Activated CD4-positive, alpha-beta memory T cell treated with anti-CD3 and anti-CD28 coated beads for 36 hours (primary cell): ENCODE data around the gene SPACA5B. TPM values are rescaled to one million over a fixed set of nuclear protein-coding genes. Genes with fewer than 3 reads are reported as not detected.
"Not testable (repeated sequence)": the region's sequence is repeated elsewhere in the genome, so short reads cannot be mapped to it uniquely, and the experiment has no call there.

Experiments
- CTCF ChIA-PET: fragments of 350-600 bp; sonication (Branson Sonifier 250); formaldehyde crosslinking; loops from one replicate; lab custom pipeline; 2021; ENCODE audit warnings: antibody characterized with exemption, inconsistent platforms; lab: Charles Lee
- POLR2A ChIA-PET: fragments of 350-600 bp; sonication (Branson Sonifier 250); formaldehyde crosslinking; loops from one replicate; lab custom pipeline; 2021; ENCODE audit warnings: antibody characterized with exemption; lab: Charles Lee
- DNase-seq: peaks from one replicate; pipeline ENCODE4 v3.0.0-alpha.2; 2020
- H3K27ac Mint-ChIP-seq: one replicate; pipeline ENCODE4 v1.8.0; 2021; ENCODE audit warnings: mixed read lengths
- H3K27me3 Mint-ChIP-seq: one replicate; pipeline ENCODE4 v1.8.0; 2021; ENCODE audit warnings: mixed read lengths
- H3K36me3 Mint-ChIP-seq: one replicate; pipeline ENCODE4 v1.8.0; 2021; ENCODE audit warnings: mixed read lengths
- H3K4me1 Mint-ChIP-seq: one replicate; pipeline ENCODE4 v1.8.0; 2021; ENCODE audit warnings: low read depth, mixed read lengths
- H3K4me3 Mint-ChIP-seq: one replicate; pipeline ENCODE4 v1.8.0; 2021; ENCODE audit warnings: mild to moderate bottlenecking, mixed read lengths
- H3K9me3 Mint-ChIP-seq: one replicate; pipeline ENCODE4 v1.8.0; 2021; ENCODE audit warnings: mixed read lengths
- intact Hi-C: fragments of 100-400 bp; cut with micrococcal nuclease; formaldehyde crosslinking; loops from one replicate; pipeline ENCODE4 v1.15.1; 2023
- total RNA-seq, 2 experiments: library from RNA; stranded (reverse); gene quantifications; one replicate each; pipeline ENCODE4 v1.2.3, GENCODE V29; 2021

SPACA5B gene
- total RNA-seq: not detected

GRCh38 chrX:48130326-48130725 lies at the start of gene SPACA5B:
SPACA5B (plus strand) TSS chrX:48130626; CDS start chrX:48130688, 62 bp downstream.
- H3K4me1 Mint-ChIP-seq, H3K36me3 Mint-ChIP-seq, H3K9me3 Mint-ChIP-seq, intact Hi-C loops, DNase-seq, CTCF ChIA-PET, H3K27me3 Mint-ChIP-seq, POLR2A ChIA-PET, H3K4me3 Mint-ChIP-seq, H3K27ac Mint-ChIP-seq: not testable (repeated sequence)

GRCh38 chrX:48083212-48083611 lies 47.2 kb upstream of the SPACA5B start:
- Mint-ChIP-seq H3K27me3 (no peaks in the 10 kb centered on the region), H3K27ac (no peak overlapping the region), H3K4me3 (no peak overlapping the region), H3K36me3 (no peaks in the 10 kb centered on the region), H3K9me3 (no peaks in the 10 kb centered on the region), H3K4me1 (no peaks in the 10 kb centered on the region)
- CTCF ChIA-PET: interaction anchor here (1.0 to 1.5 kb wide), 5 partner anchors 27 to 410 kb away, joined by 3 to 4 read pairs (median 4); no protein-coding TSS in a partner anchor
- intact Hi-C loops: loop anchor here (5.0 kb wide), 1 partner anchor 409 kb away; no protein-coding TSS in a partner anchor
- POLR2A ChIA-PET: no interaction called here
- peak; percentile 55 for DNase-seq

- Mint-ChIP-seq H3K4me3 (no peak overlapping the region), H3K27me3 (no peaks in the 10 kb centered on the region), H3K36me3 (no peaks in the 10 kb centered on the region), H3K9me3 (no peaks in the 10 kb centered on the region), H3K4me1 (no peaks in the 10 kb centered on the region), H3K27ac (no peak overlapping the region)
- ChIA-PET CTCF (interaction anchor here (1.0 to 1.3 kb wide), 4 partner anchors 27 to 409 kb away, joined by 3 to 4 read pairs (median 4); no protein-coding TSS in a partner anchor), POLR2A (no interaction called here)
- intact Hi-C loops: loop anchor here (5.0 kb wide), 1 partner anchor 409 kb away; no protein-coding TSS in a partner anchor
- DNase-seq: no peak
Measured at GRCh38 chrX:48083706-48084105, 46.7 kb upstream of the SPACA5B start.

GRCh38 chrX:48086082-48086481 lies 44.3 kb upstream of the SPACA5B start:
- no peak for DNase-seq
- ChIA-PET POLR2A (no interaction called here), CTCF (no interaction called here)
- Mint-ChIP-seq H3K36me3 (no peaks in the 10 kb centered on the region), H3K4me1 (no peaks in the 10 kb centered on the region), H3K27me3 (no peaks in the 10 kb centered on the region), H3K4me3 (no peak overlapping the region), H3K9me3 (no peaks in the 10 kb centered on the region), H3K27ac (no peak overlapping the region)
- intact Hi-C loops: no loop called here

GRCh38 chrX:48090123-48090522 lies 40.3 kb upstream of the SPACA5B start:
- no peaks in the 10 kb centered on the region for H3K9me3 Mint-ChIP-seq

GRCh38 chrX:48092558-48092957 lies 37.9 kb upstream of the SPACA5B start:
- H3K4me3 Mint-ChIP-seq, DNase-seq, H3K9me3 Mint-ChIP-seq, intact Hi-C loops, H3K36me3 Mint-ChIP-seq, POLR2A ChIA-PET, H3K4me1 Mint-ChIP-seq, H3K27ac Mint-ChIP-seq, H3K27me3 Mint-ChIP-seq, CTCF ChIA-PET: not testable (repeated sequence)

More at GRCh38 chrX:48090123-48090522, 40.3 kb upstream of the SPACA5B start:
- Mint-ChIP-seq H3K27ac (no peak overlapping the region), H3K36me3 (no peaks in the 10 kb centered on the region), H3K4me1 (no peaks in the 10 kb centered on the region), H3K27me3 (no peaks in the 10 kb centered on the region), H3K4me3 (no peak overlapping the region)
- CTCF ChIA-PET: interaction anchor here (0.6 kb wide), 1 partner anchor 1137 kb away, joined by 3 read pairs; no protein-coding TSS in a partner anchor
- intact Hi-C loops: no loop called here
- DNase-seq: no peak
- POLR2A ChIA-PET: no interaction called here

GRCh38 chrX:48101443-48101842 lies 29.0 kb upstream of the SPACA5B start:
- Mint-ChIP-seq H3K9me3 (no peaks in the 10 kb centered on the region), H3K27ac (no peak overlapping the region), H3K27me3 (no peaks in the 10 kb centered on the region), H3K4me3 (no peak overlapping the region), H3K36me3 (no peaks in the 10 kb centered on the region), H3K4me1 (no peaks in the 10 kb centered on the region)
- ChIA-PET POLR2A (no interaction called here), CTCF (no interaction called here)
- DNase-seq: no peak
- intact Hi-C loops: no loop called here

- Mint-ChIP-seq H3K27ac (no peak overlapping the region), H3K4me3 (no peak overlapping the region), H3K36me3 (no peaks in the 10 kb centered on the region), H3K4me1 (no peaks in the 10 kb centered on the region), H3K27me3 (no peaks in the 10 kb centered on the region), H3K9me3 (no peaks in the 10 kb centered on the region)
- ChIA-PET CTCF (no interaction called here), POLR2A (no interaction called here)
- DNase-seq: no peak
- intact Hi-C loops: no loop called here
Measured at GRCh38 chrX:48102874-48103374, 27.5 kb upstream of the SPACA5B start.

GRCh38 chrX:48107717-48108116 lies 22.7 kb upstream of the SPACA5B start:
- intact Hi-C loops: no loop called here
- Mint-ChIP-seq H3K27ac (no peak overlapping the region), H3K9me3 (no peaks in the 10 kb centered on the region), H3K4me1 (no peaks in the 10 kb centered on the region), H3K4me3 (no peak overlapping the region), H3K36me3 (no peaks in the 10 kb centered on the region), H3K27me3 (no peaks in the 10 kb centered on the region)
- POLR2A ChIA-PET: no interaction called here
- DNase-seq: no peak
- CTCF ChIA-PET: no interaction called here

GRCh38 chrX:48125286-48125685 lies 5.1 kb upstream of the SPACA5B start:
- H3K27ac Mint-ChIP-seq: not testable (repeated sequence)

GRCh38 chrX:48132308-48132844 lies 1.9 kb downstream of the SPACA5B start:
- H3K36me3 Mint-ChIP-seq, H3K27ac Mint-ChIP-seq, DNase-seq, CTCF ChIA-PET, H3K9me3 Mint-ChIP-seq, POLR2A ChIA-PET, H3K27me3 Mint-ChIP-seq, H3K4me1 Mint-ChIP-seq, intact Hi-C loops, H3K4me3 Mint-ChIP-seq: not testable (repeated sequence)

More at GRCh38 chrX:48125286-48125685, 5.1 kb upstream of the SPACA5B start:
- H3K36me3 Mint-ChIP-seq, H3K9me3 Mint-ChIP-seq, POLR2A ChIA-PET, H3K4me1 Mint-ChIP-seq, CTCF ChIA-PET, H3K4me3 Mint-ChIP-seq, intact Hi-C loops, H3K27me3 Mint-ChIP-seq, DNase-seq: not testable (repeated sequence)

- peaks cover 11% of the 10 kb centered on the region for H3K4me1 Mint-ChIP-seq
- H3K36me3 Mint-ChIP-seq, CTCF ChIA-PET, H3K4me3 Mint-ChIP-seq, intact Hi-C loops, H3K27ac Mint-ChIP-seq, DNase-seq, H3K9me3 Mint-ChIP-seq, POLR2A ChIA-PET, H3K27me3 Mint-ChIP-seq: not testable (repeated sequence)
Measured at GRCh38 chrX:48139076-48139475, 8.7 kb downstream of the SPACA5B start.
